ENCODE results near the gene PATE1. TPM values are rescaled to one million over a fixed set of nuclear protein-coding genes. Genes with fewer than 3 reads are reported as not detected.

PATE1 gene
- total RNA-seq, 1 donor from 2014 or later, result not detected

DNA sequence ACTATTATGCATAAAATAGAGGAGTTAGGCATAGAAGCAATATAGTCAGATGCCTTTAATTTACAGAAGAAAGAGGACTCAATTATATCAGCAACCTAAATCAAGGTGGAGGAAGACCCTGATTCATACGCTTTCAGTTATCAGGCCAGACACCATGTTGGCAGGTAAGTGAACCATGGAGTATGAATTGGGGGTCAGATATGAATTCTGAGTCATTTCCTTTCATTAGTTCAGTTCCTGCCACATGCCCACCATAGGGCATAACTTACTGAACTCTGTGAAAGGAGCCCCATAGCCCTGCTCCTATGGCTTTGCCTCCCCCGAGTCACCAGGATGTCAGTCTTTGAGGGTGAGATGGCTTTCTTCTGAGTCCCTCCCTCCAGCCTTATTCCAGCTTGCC lies 17.4 kb downstream of the PATE1 start:
- no peak overlapping the region for H3K27ac Mint-ChIP-seq
- TF ChIP-seq, protein P1, sequence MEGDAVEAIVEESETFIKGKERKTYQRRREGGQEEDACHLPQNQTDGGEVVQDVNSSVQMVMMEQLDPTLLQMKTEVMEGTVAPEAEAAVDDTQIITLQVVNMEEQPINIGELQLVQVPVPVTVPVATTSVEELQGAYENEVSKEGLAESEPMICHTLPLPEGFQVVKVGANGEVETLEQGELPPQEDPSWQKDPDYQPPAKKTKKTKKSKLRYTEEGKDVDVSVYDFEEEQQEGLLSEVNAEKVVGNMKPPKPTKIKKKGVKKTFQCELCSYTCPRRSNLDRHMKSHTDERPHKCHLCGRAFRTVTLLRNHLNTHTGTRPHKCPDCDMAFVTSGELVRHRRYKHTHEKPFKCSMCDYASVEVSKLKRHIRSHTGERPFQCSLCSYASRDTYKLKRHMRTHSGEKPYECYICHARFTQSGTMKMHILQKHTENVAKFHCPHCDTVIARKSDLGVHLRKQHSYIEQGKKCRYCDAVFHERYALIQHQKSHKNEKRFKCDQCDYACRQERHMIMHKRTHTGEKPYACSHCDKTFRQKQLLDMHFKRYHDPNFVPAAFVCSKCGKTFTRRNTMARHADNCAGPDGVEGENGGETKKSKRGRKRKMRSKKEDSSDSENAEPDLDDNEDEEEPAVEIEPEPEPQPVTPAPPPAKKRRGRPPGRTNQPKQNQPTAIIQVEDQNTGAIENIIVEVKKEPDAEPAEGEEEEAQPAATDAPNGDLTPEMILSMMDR (conservative IDR thresholded peaks at IDR 0.05), result no peak
- no peaks in the 10 kb centered on the region for H3K4me1 Mint-ChIP-seq (ENCODE audit: unreplicated experiment)
- H3K36me3 Mint-ChIP-seq, result no peaks in the 10 kb centered on the region
- H3K9me3 Mint-ChIP-seq, result no peaks in the 10 kb centered on the region
- H3K27me3 Mint-ChIP-seq, result peaks cover 33% of the 10 kb centered on the region
- no peak for DNase-seq (ENCODE audit: extremely low spot score, unreplicated experiment)
- H3K4me3 Mint-ChIP-seq, result no peak overlapping the region

DNA sequence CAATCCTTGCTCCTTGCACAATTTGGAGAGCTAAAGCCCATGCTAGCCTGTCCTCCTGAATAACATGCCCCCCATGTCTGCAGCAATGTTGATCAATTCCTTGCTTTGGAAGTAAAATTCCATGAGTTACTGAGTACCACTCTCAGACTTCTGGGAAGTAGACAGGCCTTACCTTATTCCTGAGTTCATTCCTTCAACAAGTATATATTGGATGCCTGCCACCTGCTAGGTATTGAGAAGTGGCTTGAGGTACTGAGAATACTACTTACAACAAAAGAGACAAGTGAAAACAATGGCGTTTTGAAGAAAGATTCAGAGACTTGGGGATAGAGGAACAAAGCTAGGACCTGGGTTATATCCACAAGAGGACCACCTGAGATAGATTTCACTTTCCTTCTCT lies 20.2 kb downstream of the PATE1 start:
- no peaks in the 10 kb centered on the region for H3K36me3 Mint-ChIP-seq
- H3K27me3 Mint-ChIP-seq, result peaks cover 28% of the 10 kb centered on the region
- H3K27ac Mint-ChIP-seq, result no peak overlapping the region
- H3K4me1 Mint-ChIP-seq (ENCODE audit: unreplicated experiment), result no peaks in the 10 kb centered on the region
- no peaks in the 10 kb centered on the region for H3K9me3 Mint-ChIP-seq
- no peak for DNase-seq (ENCODE audit: extremely low spot score, unreplicated experiment)
- H3K4me3 Mint-ChIP-seq, result no peak overlapping the region
- TF ChIP-seq, protein P1 (conservative IDR thresholded peaks at IDR 0.05), result no peak

DNA sequence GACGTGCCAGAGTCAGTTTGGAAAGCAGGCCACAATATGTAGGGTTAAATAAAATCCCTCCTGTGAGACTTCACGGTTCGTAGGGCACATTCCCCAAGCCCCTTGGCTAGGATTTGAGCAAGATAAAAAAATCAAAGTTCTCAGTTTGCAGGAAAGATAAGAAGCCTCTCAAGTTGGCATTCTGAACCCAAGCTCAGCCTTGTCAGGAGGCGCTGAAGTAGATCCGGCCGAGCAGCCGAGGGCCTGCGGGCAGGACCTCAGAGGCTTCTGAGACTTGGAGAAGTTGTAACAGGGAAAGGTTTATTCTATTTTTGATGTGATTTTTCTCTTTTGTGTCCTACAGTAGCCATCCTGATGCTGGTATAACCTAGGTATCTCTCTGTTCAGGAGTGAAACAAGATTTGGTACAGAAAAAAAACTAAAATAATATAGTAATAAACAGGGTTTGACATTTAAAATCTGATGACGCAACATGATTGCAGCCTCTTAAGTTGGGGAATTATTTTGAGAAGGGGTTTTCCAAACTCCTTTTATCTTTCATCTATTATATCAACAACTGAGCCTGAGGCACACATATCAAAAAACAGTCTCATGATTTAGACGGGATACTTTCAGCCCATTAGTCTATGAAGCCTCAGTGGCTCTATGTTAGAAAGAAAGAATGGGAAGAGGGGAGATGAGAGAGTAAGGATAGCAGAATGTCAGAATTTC lies 22.4 kb downstream of the PATE1 start:
- H3K9me3 Mint-ChIP-seq, result no peaks in the 10 kb centered on the region
- no peak overlapping the region for H3K27ac Mint-ChIP-seq
- H3K36me3 Mint-ChIP-seq, result no peaks in the 10 kb centered on the region
- TF ChIP-seq, protein P1 (conservative IDR thresholded peaks at IDR 0.05), result no peak
- no peak for DNase-seq (ENCODE audit: extremely low spot score, unreplicated experiment)
- H3K4me1 Mint-ChIP-seq (ENCODE audit: unreplicated experiment), result no peaks in the 10 kb centered on the region
- H3K27me3 Mint-ChIP-seq, result peaks cover 30% of the 10 kb centered on the region
- no peak overlapping the region for H3K4me3 Mint-ChIP-seq

DNA sequence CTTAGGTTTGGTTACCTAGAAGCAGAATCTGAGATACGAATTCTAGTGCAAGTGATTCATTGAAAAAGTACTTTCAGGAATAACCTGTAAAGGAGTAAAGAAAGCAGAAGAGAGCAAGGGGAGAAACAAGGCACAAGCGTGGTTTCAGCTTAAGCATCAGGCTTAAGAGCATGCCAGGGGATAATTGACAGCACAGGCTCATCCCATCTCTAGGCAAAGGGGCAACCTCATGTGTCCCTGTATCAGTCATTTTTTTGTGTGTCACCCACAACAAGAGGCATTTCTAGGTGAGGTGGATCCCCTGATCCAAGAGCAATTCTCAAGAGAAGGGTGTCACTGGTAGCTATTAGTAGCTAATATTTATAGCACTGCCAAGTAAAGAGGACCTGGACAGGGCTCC lies 24.5 kb downstream of the PATE1 start:
- Mint-ChIP-seq H3K27me3 (peaks cover 25% of the 10 kb centered on the region), H3K27ac (no peak overlapping the region), H3K4me3 (no peak overlapping the region), H3K36me3 (no peaks in the 10 kb centered on the region), H3K9me3 (no peaks in the 10 kb centered on the region), H3K4me1 (ENCODE audit: unreplicated experiment) (no peaks in the 10 kb centered on the region)
- DNase-seq (ENCODE audit: extremely low spot score, unreplicated experiment), result no peak
- TF ChIP-seq, protein P1 (conservative IDR thresholded peaks at IDR 0.05), result no peak

DNA sequence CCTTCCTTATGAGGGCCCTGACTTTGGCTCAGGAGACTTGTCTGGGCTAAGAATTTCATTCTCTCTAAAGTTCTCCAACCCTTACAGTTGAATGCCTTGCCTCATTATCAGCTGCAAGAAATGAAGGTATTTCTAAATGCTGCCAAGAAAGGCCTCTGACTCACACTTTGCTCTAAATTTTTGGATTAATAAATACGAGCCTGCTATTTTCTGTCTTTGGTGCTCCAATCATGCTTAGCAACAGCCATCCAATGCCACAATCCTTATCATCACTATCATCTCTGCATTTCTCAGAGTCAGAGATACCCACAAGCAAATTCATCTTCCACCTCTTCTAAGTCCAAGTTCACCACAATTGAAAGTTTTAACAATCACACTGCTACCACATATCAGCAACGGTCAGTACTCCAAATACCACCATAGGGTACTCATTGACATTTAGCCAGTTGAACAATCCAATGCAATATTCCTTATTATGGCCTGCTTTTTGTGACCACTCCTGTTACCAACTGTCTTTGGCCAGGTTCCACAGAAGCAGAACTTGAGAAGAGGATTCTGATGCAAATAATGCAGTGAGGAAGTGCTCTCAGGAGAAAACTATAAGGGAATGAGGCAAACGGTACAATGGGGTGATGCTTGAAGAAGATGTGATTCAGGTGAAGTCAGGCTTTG lies 26.9 kb downstream of the PATE1 start:
- Mint-ChIP-seq H3K4me1 (ENCODE audit: unreplicated experiment) (peaks cover 15% of the 10 kb centered on the region), H3K27me3 (peaks cover 24% of the 10 kb centered on the region), H3K9me3 (no peaks in the 10 kb centered on the region), H3K27ac (no peak overlapping the region), H3K4me3 (no peak overlapping the region), H3K36me3 (no peaks in the 10 kb centered on the region)
- no peak for DNase-seq (ENCODE audit: extremely low spot score, unreplicated experiment)
- TF ChIP-seq, protein P1 (conservative IDR thresholded peaks at IDR 0.05), result no peak
